Mesenchymal stem cell (in vitro differentiated cells and primary cell): Measurements from ENCODE around the gene KRTAP21-3.

Source experiments
- DNase-seq: peaks from one replicate; pipeline ENCODE4 v3.0.0-alpha.2; 2013
- H2AFZ ChIP-seq: one replicate; pipeline ENCODE4 v1.6.1; 2013; ENCODE audit warnings: low read depth, mild to moderate bottlenecking, control low read depth, inconsistent platforms, low read length, moderate library complexity
- H2AK5ac ChIP-seq: 2 replicates; pipeline ENCODE4 v1.6.1; 2013; ENCODE audit warnings: low read length, moderate library complexity, mild to moderate bottlenecking, inconsistent platforms; ENCODE audit not compliant: severe bottlenecking
- H2BK120ac ChIP-seq: one replicate; pipeline ENCODE4 v1.6.1; 2013; ENCODE audit warnings: low read depth, mild to moderate bottlenecking, inconsistent platforms, low read length, moderate library complexity
- H2BK12ac ChIP-seq, 2 experiments: one replicate each; pipeline ENCODE4 v1.6.1; 2013; ENCODE audit warnings: inconsistent platforms in 2 of 2, low read length in 2 of 2, mild to moderate bottlenecking in 2 of 2, moderate library complexity in 2 of 2, control low read depth in 1 of 2
- H2BK15ac ChIP-seq: one replicate; pipeline ENCODE4 v1.6.1; 2013; ENCODE audit warnings: mild to moderate bottlenecking, low read depth, inconsistent platforms; ENCODE audit not compliant: poor library complexity, severe bottlenecking
- H2BK5ac ChIP-seq: 2 replicates; pipeline ENCODE4 v1.6.1; 2013; ENCODE audit warnings: low read depth, mild to moderate bottlenecking, low read length, control low read depth, inconsistent platforms; ENCODE audit not compliant: poor library complexity, severe bottlenecking
- H3K14ac ChIP-seq, 2 experiments: one replicate each; pipeline ENCODE4 v1.6.1; 2013; ENCODE audit warnings: inconsistent platforms in 2 of 2, low read length in 2 of 2, control low read depth in 1 of 2, mild to moderate bottlenecking in 1 of 2, moderate library complexity in 1 of 2
- H3K18ac ChIP-seq, 2 experiments: one replicate each; pipeline ENCODE4 v1.6.1; 2013; ENCODE audit warnings: inconsistent platforms in 2 of 2, low read length in 2 of 2, control low read depth in 1 of 2, low read depth in 1 of 2, mild to moderate bottlenecking in 1 of 2
- H3K23ac ChIP-seq, 2 experiments: one replicate each; pipeline ENCODE4 v1.6.1; 2013; ENCODE audit warnings: inconsistent platforms in 2 of 2, low read length in 2 of 2, mild to moderate bottlenecking in 2 of 2, moderate library complexity in 2 of 2, control low read depth in 1 of 2
- H3K27ac ChIP-seq: 2 replicates; pipeline ENCODE4 v1.5.1; 2013; ENCODE audit warnings: mild to moderate bottlenecking, moderate library complexity, low read length, control low read depth, inconsistent platforms; ENCODE audit not compliant: poor library complexity, severe bottlenecking
- H3K27me3 ChIP-seq, 2 experiments: 2 replicates each; pipeline versions ENCODE4 v1.6.1 to v1.7.0; 2013; ENCODE audit warnings: low read length in 2 of 2, mild to moderate bottlenecking in 2 of 2, moderate library complexity in 2 of 2, control low read depth in 1 of 2, inconsistent platforms in 1 of 2; ENCODE audit not compliant: control insufficient read depth in 1 of 2, insufficient read depth in 1 of 2
- H3K36me3 ChIP-seq, 2 experiments: 2 replicates each; pipeline versions ENCODE4 v1.6.1 to v1.7.0; 2013; ENCODE audit warnings: low read length in 2 of 2, control low read depth in 1 of 2, inconsistent platforms in 1 of 2, low read depth in 1 of 2, mild to moderate bottlenecking in 1 of 2; ENCODE audit not compliant: insufficient read depth in 2 of 2, control insufficient read depth in 1 of 2
- H3K4ac ChIP-seq, 2 experiments: one replicate each; pipeline ENCODE4 v1.6.1; 2013; ENCODE audit warnings: inconsistent platforms in 2 of 2, low read length in 2 of 2, mild to moderate bottlenecking in 2 of 2, moderate library complexity in 2 of 2, control low read depth in 1 of 2, low read depth in 1 of 2
- H3K4me1 ChIP-seq: 2 replicates; pipeline ENCODE4 v1.6.1; 2013; ENCODE audit warnings: low read depth, low read length, control low read depth; ENCODE audit not compliant: control insufficient read depth, insufficient read depth
- H3K4me2 ChIP-seq: 2 replicates; pipeline ENCODE4 v1.6.1; 2013; ENCODE audit warnings: low read length, mild to moderate bottlenecking, inconsistent platforms; ENCODE audit not compliant: poor library complexity, severe bottlenecking
- H3K4me3 ChIP-seq, 2 experiments: 2 replicates each; pipeline versions ENCODE4 v1.5.1 to v1.7.0; 2013; ENCODE audit warnings: low read length in 2 of 2, mild to moderate bottlenecking in 2 of 2, control low read depth in 1 of 2, low read depth in 1 of 2; ENCODE audit not compliant: insufficient read depth in 1 of 2
- H3K79me1 ChIP-seq: replicated peaks from 2 replicates; pipeline ENCODE4 v1.6.1; 2013; ENCODE audit warnings: mild to moderate bottlenecking, control low read depth, low read length, inconsistent platforms; ENCODE audit not compliant: poor library complexity, severe bottlenecking
- H3K9ac ChIP-seq: 2 replicates; pipeline ENCODE4 v1.7.0; 2013; ENCODE audit warnings: mild to moderate bottlenecking, low read length, moderate library complexity
- H3K9me3 ChIP-seq: 2 replicates; pipeline ENCODE4 v1.7.0; 2013; ENCODE audit warnings: mild to moderate bottlenecking, low read length; ENCODE audit not compliant: control insufficient read depth
- H4K8ac ChIP-seq: one replicate; pipeline ENCODE4 v1.6.1; 2013; ENCODE audit warnings: inconsistent platforms, mild to moderate bottlenecking, low read length, moderate library complexity
- H4K91ac ChIP-seq: one replicate; pipeline ENCODE4 v1.6.1; 2013; ENCODE audit warnings: mild to moderate bottlenecking, low read length, inconsistent platforms
- WGBS: methylation state at CpG from one replicate; pipeline ENCODE4 v1.1.7; 2013; ENCODE audit warnings: mixed read lengths; 5-methylcytosine and 5-hydroxymethylcytosine counted together

The KRTAP21-3 gene

DNA sequence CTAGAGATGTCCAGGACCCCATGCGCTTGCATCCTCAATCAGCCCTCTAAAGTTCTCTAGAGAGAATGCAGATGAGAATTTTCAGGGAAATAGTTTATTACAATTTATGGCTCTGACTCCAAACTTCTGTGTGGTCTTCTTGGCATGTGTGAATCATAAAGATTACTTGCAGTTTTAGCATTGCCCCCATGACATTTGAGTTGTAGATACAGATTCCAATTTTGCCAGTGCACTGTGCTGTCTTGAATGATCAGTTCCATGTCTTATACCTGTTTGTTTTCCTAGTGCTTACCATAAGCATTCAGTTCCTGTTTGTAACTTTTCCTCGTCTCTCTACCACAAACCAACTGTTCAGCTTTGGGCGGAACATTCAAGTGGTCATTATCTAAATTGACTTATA, 4.8 kb downstream of the KRTAP21-3 start:
- Histone ChIP-seq H2AFZ (no peak overlapping the region), H3K27ac (no peak overlapping the region), H2AK5ac (no peak overlapping the region), H3K23ac (no peak overlapping the region), H2BK15ac (no peak overlapping the region), H2BK12ac (no peak overlapping the region), H2BK5ac (no peak overlapping the region), H3K18ac (no peak overlapping the region), H3K27me3 (no peaks in the 10 kb centered on the region), H3K79me1 (no peaks in the 10 kb centered on the region), H3K9ac (no peak overlapping the region), H4K91ac (no peak overlapping the region), H3K9me3 (peaks cover 19% of the 10 kb centered on the region), H3K4me1 (no peaks in the 10 kb centered on the region), H2BK120ac (no peak overlapping the region), H3K4ac (no peak overlapping the region), H3K36me3 (no peaks in the 10 kb centered on the region), H4K8ac (no peak overlapping the region), H3K4me3 (no peak overlapping the region), H3K14ac (no peak overlapping the region), H3K4me2 (no peak overlapping the region)
- WGBS, result 90% methylated on average over 2 of the region's 3 CpGs
- DNase-seq, result no peak

DNA sequence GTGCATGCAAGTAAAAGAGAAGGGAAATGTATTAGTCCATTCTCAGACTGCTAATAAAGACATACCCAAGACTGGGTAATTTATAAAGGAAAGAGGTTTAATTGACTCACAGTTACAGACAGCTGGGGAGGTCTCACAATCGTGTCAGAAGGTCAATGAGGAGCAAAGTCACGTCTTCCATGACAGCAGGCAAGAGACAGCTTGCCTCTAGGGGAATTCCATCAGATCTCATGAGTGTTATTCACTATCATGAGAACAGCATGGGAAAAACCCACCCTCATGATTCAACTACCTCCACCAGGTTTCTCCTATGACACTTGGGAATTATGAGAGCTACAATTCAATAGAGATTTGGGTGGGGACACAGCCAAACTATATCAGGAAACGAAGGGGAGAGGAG, 8.1 kb downstream of the KRTAP21-3 start:
- H3K4ac ChIP-seq, result no peak overlapping the region
- no peak overlapping the region for H3K27ac ChIP-seq
- H3K36me3 ChIP-seq, result no peaks in the 10 kb centered on the region
- H2AK5ac ChIP-seq, result no peak overlapping the region
- no peak overlapping the region for H3K4me2 ChIP-seq
- no peak for DNase-seq
- no peak overlapping the region for H3K9ac ChIP-seq
- peaks cover 28% of the 10 kb centered on the region for H3K9me3 ChIP-seq
- H2AFZ ChIP-seq, result no peak overlapping the region
- H2BK5ac ChIP-seq, result no peak overlapping the region
- no peaks in the 10 kb centered on the region for H3K27me3 ChIP-seq
- H2BK15ac ChIP-seq, result no peak overlapping the region
- H3K4me1 ChIP-seq, result no peaks in the 10 kb centered on the region
- H4K8ac ChIP-seq, result no peak overlapping the region
- H3K14ac ChIP-seq, result no peak overlapping the region
- H3K4me3 ChIP-seq, result no peak overlapping the region
- no peak overlapping the region for H3K18ac ChIP-seq
- no peak overlapping the region for H2BK120ac ChIP-seq
- H2BK12ac ChIP-seq, result no peak overlapping the region
- WGBS, result 15% methylated on average over 3 of the region's 3 CpGs
- no peaks in the 10 kb centered on the region for H3K79me1 ChIP-seq
- no peak overlapping the region for H3K23ac ChIP-seq
- H4K91ac ChIP-seq, result no peak overlapping the region

GRCh38 chr21:30707409-30707808, 11.2 kb downstream of the KRTAP21-3 start:
- no peak overlapping the region for H2BK120ac ChIP-seq
- no peak for DNase-seq
- H3K23ac ChIP-seq, result no peak overlapping the region
- H3K79me1 ChIP-seq, result no peaks in the 10 kb centered on the region
- H3K9me3 ChIP-seq, result peaks cover 21% of the 10 kb centered on the region
- no peak overlapping the region for H3K14ac ChIP-seq
- no peak overlapping the region for H2AK5ac ChIP-seq
- no peak overlapping the region for H3K18ac ChIP-seq
- no peak overlapping the region for H2BK15ac ChIP-seq
- no peaks in the 10 kb centered on the region for H3K4me1 ChIP-seq
- H2AFZ ChIP-seq, result no peak overlapping the region
- H3K4me3 ChIP-seq, result no peak overlapping the region
- H2BK12ac ChIP-seq, result no peak overlapping the region
- H4K91ac ChIP-seq, result no peak overlapping the region
- no peak overlapping the region for H4K8ac ChIP-seq
- H3K36me3 ChIP-seq, result no peaks in the 10 kb centered on the region
- H3K27me3 ChIP-seq, result no peaks in the 10 kb centered on the region
- no peak overlapping the region for H3K27ac ChIP-seq
- no peak overlapping the region for H3K4me2 ChIP-seq
- no peak overlapping the region for H2BK5ac ChIP-seq
- no peak overlapping the region for H3K4ac ChIP-seq
- no peak overlapping the region for H3K9ac ChIP-seq

DNA sequence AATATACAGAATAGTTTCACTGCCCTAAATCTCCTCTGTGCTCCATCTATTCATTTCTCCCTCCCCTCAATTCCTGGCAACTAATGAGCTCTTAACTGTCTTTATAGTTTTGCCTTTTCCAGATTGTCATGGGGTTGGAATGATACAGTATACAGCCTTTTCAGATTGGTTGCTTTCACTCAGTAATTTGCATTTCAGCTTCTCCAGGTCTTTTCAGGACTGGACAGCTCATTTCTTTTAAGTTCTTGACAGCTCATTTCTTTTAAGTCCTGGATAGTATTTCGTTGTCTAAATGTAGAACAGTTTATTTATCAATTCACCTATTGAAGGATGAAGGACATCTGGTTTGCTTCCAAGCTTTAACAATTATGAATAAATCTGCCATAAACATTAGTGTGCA, 22.6 kb downstream of the KRTAP21-3 start:
- Histone ChIP-seq H3K9me3 (peaks cover 18% of the 10 kb centered on the region), H3K14ac (no peak overlapping the region), H2AK5ac (no peak overlapping the region), H2BK120ac (no peak overlapping the region), H3K18ac (no peak overlapping the region), H3K27me3 (no peaks in the 10 kb centered on the region), H2AFZ (no peak overlapping the region), H3K36me3 (no peaks in the 10 kb centered on the region), H4K91ac (no peak overlapping the region), H3K9ac (no peak overlapping the region), H3K4me1 (no peaks in the 10 kb centered on the region), H3K4me3 (no peak overlapping the region), H3K4me2 (no peak overlapping the region), H3K4ac (no peak overlapping the region), H3K79me1 (no peaks in the 10 kb centered on the region), H2BK15ac (no peak overlapping the region), H2BK5ac (no peak overlapping the region), H2BK12ac (no peak overlapping the region), H4K8ac (no peak overlapping the region), H3K23ac (no peak overlapping the region), H3K27ac (no peak overlapping the region)
- WGBS, result no CpG with 5 or more reads among the region's 1 CpG
- no peak for DNase-seq
